Fibroblast of mammary gland (primary cell): ENCODE measurements around the gene MAGI2.

Source experiments
- DNase-seq: peaks from one replicate; pipeline ENCODE4 v3.0.0-alpha.2; 2010; ENCODE audit warnings: low read depth
- H3K4me3 ChIP-seq: 2 replicates; pipeline ENCODE4 v1.5.1; 2011; ENCODE audit warnings: low read depth, mild to moderate bottlenecking, low read length, moderate library complexity; ENCODE audit not compliant: control insufficient read depth
- TF ChIP-seq, protein P1 (sequence below): conservative IDR thresholded peaks from 2 replicates; pipeline ENCODE4 v1.5.1; 2011; ENCODE audit warnings: low read depth, low read length, inconsistent platforms; ENCODE audit not compliant: control insufficient read depth, insufficient read depth

The MAGI2 gene

DNA sequence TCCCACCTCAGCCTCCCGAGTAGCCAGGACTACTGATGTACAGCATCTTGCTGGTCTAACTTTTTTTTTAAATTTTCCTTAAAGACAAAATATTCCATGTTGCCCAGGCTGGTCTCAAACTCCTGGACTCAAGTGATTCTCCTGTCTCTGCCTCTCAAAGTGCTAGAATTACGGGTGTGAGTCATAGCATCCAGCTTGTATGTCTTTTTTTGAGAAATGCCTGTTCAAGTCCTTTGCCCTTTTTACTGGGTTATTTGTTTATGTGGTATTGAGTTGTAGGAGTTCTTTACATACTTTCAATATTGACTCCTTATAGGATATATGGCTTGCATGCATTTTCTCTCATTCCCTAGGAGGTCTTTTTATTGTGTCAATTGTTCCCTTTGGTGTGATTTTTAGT, 486.4 kb downstream of the MAGI2 start:
- DNase-seq = peak; percentile 5
- H3K4me3 ChIP-seq = no peak overlapping the region
- TF ChIP-seq, protein P1, sequence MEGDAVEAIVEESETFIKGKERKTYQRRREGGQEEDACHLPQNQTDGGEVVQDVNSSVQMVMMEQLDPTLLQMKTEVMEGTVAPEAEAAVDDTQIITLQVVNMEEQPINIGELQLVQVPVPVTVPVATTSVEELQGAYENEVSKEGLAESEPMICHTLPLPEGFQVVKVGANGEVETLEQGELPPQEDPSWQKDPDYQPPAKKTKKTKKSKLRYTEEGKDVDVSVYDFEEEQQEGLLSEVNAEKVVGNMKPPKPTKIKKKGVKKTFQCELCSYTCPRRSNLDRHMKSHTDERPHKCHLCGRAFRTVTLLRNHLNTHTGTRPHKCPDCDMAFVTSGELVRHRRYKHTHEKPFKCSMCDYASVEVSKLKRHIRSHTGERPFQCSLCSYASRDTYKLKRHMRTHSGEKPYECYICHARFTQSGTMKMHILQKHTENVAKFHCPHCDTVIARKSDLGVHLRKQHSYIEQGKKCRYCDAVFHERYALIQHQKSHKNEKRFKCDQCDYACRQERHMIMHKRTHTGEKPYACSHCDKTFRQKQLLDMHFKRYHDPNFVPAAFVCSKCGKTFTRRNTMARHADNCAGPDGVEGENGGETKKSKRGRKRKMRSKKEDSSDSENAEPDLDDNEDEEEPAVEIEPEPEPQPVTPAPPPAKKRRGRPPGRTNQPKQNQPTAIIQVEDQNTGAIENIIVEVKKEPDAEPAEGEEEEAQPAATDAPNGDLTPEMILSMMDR = no peak

DNA sequence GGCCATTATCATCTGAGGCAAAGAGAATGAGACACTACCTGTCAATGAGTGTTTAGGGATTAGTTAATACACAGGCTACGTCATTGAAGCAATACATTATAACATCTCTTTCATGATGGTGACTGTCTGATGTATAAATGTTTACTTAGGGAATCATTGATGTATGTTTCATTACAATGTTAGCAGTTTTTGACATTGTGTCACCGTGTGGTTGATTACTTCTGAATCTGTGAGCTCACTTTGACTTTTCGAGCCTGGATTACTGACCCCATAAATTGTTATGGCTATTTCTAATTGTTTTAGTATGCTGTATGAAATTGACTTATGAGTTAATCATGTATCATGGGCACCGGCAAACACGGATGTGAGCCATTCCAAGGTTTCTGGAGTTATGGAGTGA, 494.0 kb downstream of the MAGI2 start:
- DNase-seq = peak; percentile 22
- no peak overlapping the region for H3K4me3 ChIP-seq
- TF ChIP-seq, protein P1 = no peak

DNA sequence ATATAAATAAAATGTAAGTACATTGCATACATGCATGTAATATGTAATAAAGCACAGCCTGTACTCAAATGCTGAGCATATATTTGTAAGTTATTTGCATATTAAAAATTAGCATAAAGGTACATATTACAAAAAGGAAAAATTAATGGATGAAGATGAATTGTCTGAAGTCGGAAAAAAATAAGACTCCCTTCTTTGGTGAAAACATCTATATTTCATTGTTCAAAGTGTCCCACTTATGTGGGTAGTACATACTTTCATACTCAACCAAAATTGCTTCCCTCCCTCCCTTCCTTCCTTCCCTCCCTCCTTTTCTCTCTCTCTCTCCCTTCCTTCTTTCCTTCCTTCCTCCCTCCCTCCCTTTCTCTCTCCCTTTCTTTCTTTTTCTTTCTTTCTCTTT, 498.1 kb downstream of the MAGI2 start:
- DNase-seq = no peak
- TF ChIP-seq, protein P1 = no peak
- no peak overlapping the region for H3K4me3 ChIP-seq

DNA sequence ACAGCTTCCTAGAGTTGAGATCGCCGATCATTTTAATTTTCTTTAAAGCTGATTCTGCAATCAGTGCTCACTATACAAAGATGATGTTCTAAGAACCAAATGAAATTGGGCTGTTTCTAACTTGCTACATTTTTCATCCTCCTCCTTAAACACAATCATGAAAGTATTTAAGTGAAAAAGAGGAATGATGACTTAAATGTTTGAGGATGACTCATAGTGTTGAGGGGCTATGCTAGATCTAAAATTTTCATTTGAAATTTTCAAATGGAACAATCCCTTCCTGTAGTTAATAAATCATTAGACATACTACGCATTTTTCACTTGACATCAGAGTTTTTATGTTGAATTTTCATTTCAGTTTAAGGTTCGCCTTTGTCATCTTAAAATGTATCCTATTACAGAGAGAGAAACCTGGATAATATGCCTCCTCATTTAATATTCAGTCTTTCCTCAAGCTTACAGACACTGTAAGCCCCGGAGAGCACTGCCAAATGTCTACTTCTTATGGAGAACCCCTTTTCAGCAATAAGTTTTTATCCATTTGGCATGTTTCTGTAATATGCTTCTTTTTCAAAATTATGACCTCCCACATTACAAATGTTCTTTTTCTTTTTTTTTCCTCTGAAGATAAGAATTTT, 499.6 kb downstream of the MAGI2 start:
- no peak overlapping the region for H3K4me3 ChIP-seq
- TF ChIP-seq, protein P1 = no peak
- DNase-seq = peak; percentile 12

DNA sequence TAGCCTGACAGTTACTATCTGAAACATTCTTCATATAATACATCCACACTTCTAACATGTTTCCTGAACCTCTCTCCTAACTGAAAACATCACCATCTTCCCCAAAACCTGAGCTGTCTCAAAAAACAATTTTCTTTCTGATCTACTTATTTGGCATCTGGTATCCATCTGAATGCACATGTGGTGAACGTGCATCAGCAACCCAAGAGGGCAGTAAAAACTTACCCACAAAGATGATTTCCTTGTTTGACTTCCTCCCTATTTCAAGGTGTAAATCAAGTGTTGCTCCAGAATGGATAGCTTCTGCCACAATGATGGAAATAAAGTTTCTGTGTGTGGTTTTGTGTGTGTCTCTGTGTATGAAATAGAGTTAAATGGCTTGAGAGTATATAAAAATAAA, 500.4 kb downstream of the MAGI2 start:
- H3K4me3 ChIP-seq = no peak overlapping the region
- TF ChIP-seq, protein P1 = no peak
- peak; percentile 40 for DNase-seq

DNA sequence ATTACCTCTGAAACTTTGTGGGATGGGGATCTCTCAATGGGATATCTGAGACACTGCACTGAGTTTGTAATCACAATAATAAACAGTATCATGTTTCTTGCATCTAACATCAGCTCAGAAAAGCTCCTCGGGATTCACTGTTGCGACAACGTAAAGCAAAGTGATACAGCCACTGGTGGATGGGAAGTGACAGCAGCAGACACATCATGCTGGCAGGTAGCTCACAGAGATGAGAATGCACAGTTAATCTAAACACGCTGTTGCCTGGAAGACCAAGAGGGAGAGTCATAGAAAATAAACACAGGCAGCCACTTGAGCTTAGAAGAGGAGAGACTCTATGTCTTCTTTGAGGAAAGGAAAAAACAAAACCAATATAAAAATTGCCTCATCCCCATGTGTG, 513.8 kb downstream of the MAGI2 start:
- no peak for DNase-seq
- TF ChIP-seq, protein P1 = no peak
- no peak overlapping the region for H3K4me3 ChIP-seq

DNA sequence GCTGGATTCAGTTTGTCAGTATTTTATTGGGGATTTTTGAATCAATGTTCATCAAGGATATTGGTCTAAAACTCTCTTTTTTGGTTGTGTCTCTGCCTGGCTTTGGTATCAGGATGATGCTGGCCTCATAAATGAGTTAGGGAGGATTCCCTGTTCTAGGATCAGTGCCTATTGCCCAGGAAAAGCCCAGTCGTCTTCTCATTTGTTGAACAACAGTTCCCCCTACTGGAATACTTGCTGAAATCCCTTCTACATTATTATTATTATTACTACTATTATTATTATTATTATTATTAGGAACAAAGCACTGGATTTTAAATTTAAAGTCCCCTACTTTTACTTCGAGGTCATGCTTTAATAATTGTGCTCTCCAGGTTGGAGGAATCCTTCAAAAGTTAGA, 528.9 kb downstream of the MAGI2 start:
- DNase-seq = peak; percentile 45
- TF ChIP-seq, protein P1 = peak; percentile 25
- no peak overlapping the region for H3K4me3 ChIP-seq
